Measurements from ENCODE around the gene LIMCH1. TPM values are rescaled to one million over a fixed set of nuclear protein-coding genes. Genes with fewer than 3 reads are reported as not detected.

LIMCH1 gene
- total and polyA plus RNA-seq, 2 donors from 2014 or later: 19.9 to 83.9 TPM

DNA sequence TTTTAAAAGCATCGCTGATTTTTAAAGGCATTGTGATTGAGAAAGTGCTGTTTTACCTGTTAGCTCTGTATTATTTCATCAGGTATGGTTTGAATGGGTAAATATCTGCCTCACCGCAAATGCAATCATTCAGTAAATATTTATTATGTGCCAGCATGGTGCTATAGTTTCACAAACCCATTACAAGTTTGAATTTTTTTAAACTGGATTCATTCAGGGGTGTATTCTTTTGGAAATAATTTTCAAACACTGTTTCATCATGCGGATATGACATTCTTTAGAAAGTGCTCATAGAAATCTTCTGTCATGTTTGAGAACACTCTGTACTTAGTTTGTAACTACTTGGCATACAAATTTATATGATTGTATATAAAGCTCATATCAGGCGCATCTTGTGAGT, 37.2 kb downstream of the LIMCH1 start:
- DNase-seq (no peak), FAIRE-seq (no peak)
- no peaks in the 10 kb centered on the region for H3K9me3 ChIP-seq (ENCODE audit: control insufficient read depth in 2 of 3, insufficient read depth in 1 of 3, low read length in 3 of 3)
- H3K4me1 ChIP-seq (ENCODE audit: control insufficient read depth in 2 of 3, insufficient read depth in 2 of 3, low read depth in 1 of 3, low read length in 3 of 3): peaks cover 0 to 7% (median 6%) of the 10 kb centered on the region in 3 donors
- intact Hi-C loops (cut with DNase I): no loop called here
- H3K27me3 ChIP-seq (ENCODE audit: control insufficient read depth, insufficient read depth, low read length): no peaks in the 10 kb centered on the region
- no peak overlapping the region for H3K27ac ChIP-seq (ENCODE audit: low read depth in 2 of 2, low read length in 2 of 2)
- H3K4me3 ChIP-seq (ENCODE audit: low read length in 3 of 3): no peak overlapping the region
- TF ChIP-seq CTCF (IDR thresholded peaks at IDR 0.05; ENCODE audit: borderline replicate concordance, extremely low read depth, insufficient read depth): no peak
- H3K9ac ChIP-seq (ENCODE audit: low read length in 3 of 3): no peak overlapping the region
- H3K36me3 ChIP-seq (ENCODE audit: control insufficient read depth in 2 of 3, insufficient read depth in 3 of 3, low read length in 3 of 3): peaks cover 0 to 6% (median 0%) of the 10 kb centered on the region in 3 donors

DNA sequence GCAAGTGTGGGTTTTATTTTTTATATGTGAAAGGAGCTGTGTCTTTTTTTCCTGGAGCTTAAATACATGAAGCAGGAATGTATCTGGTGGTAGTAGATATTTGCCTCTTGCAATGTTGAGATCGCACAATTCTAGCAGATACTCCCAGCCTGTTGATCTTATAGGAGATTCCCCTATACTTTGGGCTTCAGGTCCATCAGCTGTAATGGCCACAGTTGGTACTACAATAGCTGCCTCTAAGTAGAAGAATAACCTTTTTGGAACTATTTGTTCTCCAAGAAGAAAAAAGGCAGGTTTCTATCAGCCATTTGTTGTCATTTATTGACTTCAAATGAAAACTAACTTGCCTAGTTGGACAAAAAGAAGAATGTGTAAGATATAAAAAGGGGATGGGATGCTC, 37.7 kb downstream of the LIMCH1 start:
- Histone ChIP-seq H3K9ac (ENCODE audit: low read length in 3 of 3) (no peak overlapping the region), H3K36me3 (ENCODE audit: control insufficient read depth in 2 of 3, insufficient read depth in 3 of 3, low read length in 3 of 3) (peaks cover 0 to 6% (median 0%) of the 10 kb centered on the region in 3 donors), H3K4me3 (ENCODE audit: low read length in 3 of 3) (no peak overlapping the region), H3K27ac (ENCODE audit: low read depth in 2 of 2, low read length in 2 of 2) (no peak overlapping the region), H3K4me1 (ENCODE audit: control insufficient read depth in 2 of 3, insufficient read depth in 2 of 3, low read depth in 1 of 3, low read length in 3 of 3) (peaks cover 0 to 5% (median 3%) of the 10 kb centered on the region in 3 donors), H3K27me3 (ENCODE audit: control insufficient read depth, insufficient read depth, low read length) (no peaks in the 10 kb centered on the region), H3K9me3 (ENCODE audit: control insufficient read depth in 2 of 3, insufficient read depth in 1 of 3, low read length in 3 of 3) (no peaks in the 10 kb centered on the region)
- intact Hi-C loops (cut with DNase I): no loop called here
- no peak for TF ChIP-seq CTCF (IDR thresholded peaks at IDR 0.05; ENCODE audit: borderline replicate concordance, extremely low read depth, insufficient read depth)
- FAIRE-seq: no peak
- no peak for DNase-seq

GRCh38 chr4:41579043-41579442, 41.1 kb downstream of the LIMCH1 start:
- no peak for FAIRE-seq
- H3K36me3 ChIP-seq (ENCODE audit: control insufficient read depth in 2 of 3, insufficient read depth in 3 of 3, low read length in 3 of 3): peaks cover 0 to 6% (median 0%) of the 10 kb centered on the region in 3 donors
- H3K27me3 ChIP-seq (ENCODE audit: control insufficient read depth, insufficient read depth, low read length): no peaks in the 10 kb centered on the region
- intact Hi-C loops (cut with DNase I): no loop called here
- no peak for TF ChIP-seq CTCF (IDR thresholded peaks at IDR 0.05; ENCODE audit: borderline replicate concordance, extremely low read depth, insufficient read depth)
- no peak overlapping the region for H3K9ac ChIP-seq (ENCODE audit: low read length in 3 of 3)
- H3K4me3 ChIP-seq (ENCODE audit: low read length in 3 of 3): no peak overlapping the region
- H3K27ac ChIP-seq (ENCODE audit: low read depth in 2 of 2, low read length in 2 of 2): no peak overlapping the region
- DNase-seq: no peak
- peaks cover 0 to 3% (median 0%) of the 10 kb centered on the region in 3 donors for H3K4me1 ChIP-seq (ENCODE audit: control insufficient read depth in 2 of 3, insufficient read depth in 2 of 3, low read depth in 1 of 3, low read length in 3 of 3)
- H3K9me3 ChIP-seq (ENCODE audit: control insufficient read depth in 2 of 3, insufficient read depth in 1 of 3, low read length in 3 of 3): no peaks in the 10 kb centered on the region

GRCh38 chr4:41579526-41579925, 41.6 kb downstream of the LIMCH1 start:
- Histone ChIP-seq H3K36me3 (ENCODE audit: control insufficient read depth in 2 of 3, insufficient read depth in 3 of 3, low read length in 3 of 3) (peaks cover 0 to 6% (median 0%) of the 10 kb centered on the region in 3 donors), H3K9me3 (ENCODE audit: control insufficient read depth in 2 of 3, insufficient read depth in 1 of 3, low read length in 3 of 3) (peaks cover 0 to 2% (median 0%) of the 10 kb centered on the region in 3 donors), H3K27me3 (ENCODE audit: control insufficient read depth, insufficient read depth, low read length) (no peaks in the 10 kb centered on the region), H3K4me3 (ENCODE audit: low read length in 3 of 3) (no peak overlapping the region), H3K9ac (ENCODE audit: low read length in 3 of 3) (no peak overlapping the region), H3K27ac (ENCODE audit: low read depth in 2 of 2, low read length in 2 of 2) (no peak overlapping the region), H3K4me1 (ENCODE audit: control insufficient read depth in 2 of 3, insufficient read depth in 2 of 3, low read depth in 1 of 3, low read length in 3 of 3) (peaks cover 0 to 3% (median 0%) of the 10 kb centered on the region in 3 donors)
- intact Hi-C loops (cut with DNase I): no loop called here
- TF ChIP-seq CTCF (IDR thresholded peaks at IDR 0.05; ENCODE audit: borderline replicate concordance, extremely low read depth, insufficient read depth): no peak
- DNase-seq (no peak), FAIRE-seq (no peak)
